Body of pancreas (tissue), 4 donors: ENCODE data around the gene PEX6. TPM values are rescaled to one million over a fixed set of nuclear protein-coding genes. Genes with fewer than 3 reads are reported as not detected.

ENCODE experiments used
- ATAC-seq: fragments of 150-250 bp; one replicate; pipeline ENCODE4 v1.9.1; 2016
- DNase-seq, 4 donors: peaks; one replicate each; pipeline ENCODE4 v3.0.0-alpha.2; 2019
- H3K27ac ChIP-seq, 4 donors: fragments of 200-600 bp; sonication (generic); 1 replicate in 3 of 4; 2 replicates in 1 of 4; pipeline versions ENCODE4 v1.5.1 to v1.6.1; 2016 to 2019; ENCODE audit warnings: mild to moderate bottlenecking in 1 of 4, mixed read lengths in 1 of 4, moderate library complexity in 1 of 4
- H3K27me3 ChIP-seq, 2 donors: fragments of 200-600 bp; sonication (generic); one replicate each; pipeline ENCODE4 v1.6.0; 2016; ENCODE audit warnings: mild to moderate bottlenecking in 1 of 2
- H3K36me3 ChIP-seq, 2 donors: fragments of 200-600 bp; sonication (generic); replicated peaks in 1 of 2; 2 replicates each; pipeline ENCODE4 v1.5.1; 2016; ENCODE audit warnings: low read depth in 2 of 2; ENCODE audit not compliant: insufficient read depth in 1 of 2
- H3K4me1 ChIP-seq: fragments of 200-600 bp; sonication (generic); one replicate; pipeline ENCODE4 v1.6.0; 2016
- H3K4me3 ChIP-seq, 2 donors: fragments of 200-600 bp; sonication (generic); 1 replicate in 1 of 2; 2 replicates in 1 of 2; pipeline ENCODE4 v1.5.1; 2016 to 2019
- H3K9me3 ChIP-seq, 3 donors: fragments of 200-600 bp; sonication (generic); 1 replicate in 2 of 3; 2 replicates in 1 of 3; pipeline ENCODE4 v1.5.1; 2016
- CTCF ChIP-seq, 7 experiments: fragments of 450-650 bp in 4 of 7; fragments of 200-600 bp in 3 of 7; sonication (generic) in 3 of 7; IDR thresholded peaks; one replicate each; pipeline ENCODE4 v1.5.1; 2016 to 2019; ENCODE audit warnings: antibody characterized with exemption in 7 of 7
- POLR2A ChIP-seq, 3 donors: fragments of 450-650 bp; IDR thresholded peaks; one replicate each; pipeline ENCODE4 v1.6.1; 2016; ENCODE audit warnings: antibody characterized with exemption in 3 of 3, mild to moderate bottlenecking in 2 of 3
- WGBS, 2 donors: methylation state at CpG; one replicate each; pipeline ENCODE4 v1.1.5; 2017; 5-methylcytosine and 5-hydroxymethylcytosine counted together
- intact Hi-C: fragments of 100-400 bp; cut with DNase I; formaldehyde crosslinking; loops from one replicate; pipeline ENCODE4 v1.15.1; 2023
- total RNA-seq, 2 donors: library from RNA; depleted of rRNA; stranded (reverse); fragments of >200 nt; gene quantifications; one replicate each; pipeline ENCODE4 v1.1.0, GENCODE V29; 2016

PEX6 gene
- total RNA-seq, 2 donors from 2014 or later: 18.1 to 26.2 TPM

DNA sequence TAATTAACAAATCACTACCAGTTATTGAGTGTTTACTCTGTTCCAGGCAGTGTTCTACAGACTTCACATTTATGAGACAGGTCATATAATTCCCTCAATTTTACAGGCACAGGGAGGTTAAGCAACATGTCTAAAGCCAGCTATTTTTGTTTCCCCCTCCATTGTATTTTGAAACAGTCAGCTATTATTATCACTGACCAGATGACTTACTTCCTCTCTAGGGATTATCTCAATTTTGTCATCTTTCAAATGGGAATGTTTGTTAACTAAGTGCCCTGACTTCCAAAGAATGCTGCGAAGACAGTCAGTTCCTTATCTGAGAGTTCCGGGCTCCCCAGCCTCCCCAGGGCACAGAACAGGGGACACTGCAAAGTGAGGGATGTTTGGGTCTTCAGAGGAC, 55.3 kb downstream of the PEX6 start:
- Histone ChIP-seq H3K36me3 (no peaks in the 10 kb centered on the region), H3K27ac (no peak overlapping the region), H3K27me3 (no peaks in the 10 kb centered on the region), H3K4me1 (peaks cover 9% of the 10 kb centered on the region), H3K4me3 (no peak overlapping the region), H3K9me3 (no peaks in the 10 kb centered on the region)
- DNase-seq (no peak), ATAC-seq (no peak)
- no peak for TF ChIP-seq CTCF (IDR thresholded peaks at IDR 0.05)
- WGBS, 2 donors: 79 to 87% methylated on average over 2 of the region's 2 CpGs
- intact Hi-C loops: no loop called here

DNA sequence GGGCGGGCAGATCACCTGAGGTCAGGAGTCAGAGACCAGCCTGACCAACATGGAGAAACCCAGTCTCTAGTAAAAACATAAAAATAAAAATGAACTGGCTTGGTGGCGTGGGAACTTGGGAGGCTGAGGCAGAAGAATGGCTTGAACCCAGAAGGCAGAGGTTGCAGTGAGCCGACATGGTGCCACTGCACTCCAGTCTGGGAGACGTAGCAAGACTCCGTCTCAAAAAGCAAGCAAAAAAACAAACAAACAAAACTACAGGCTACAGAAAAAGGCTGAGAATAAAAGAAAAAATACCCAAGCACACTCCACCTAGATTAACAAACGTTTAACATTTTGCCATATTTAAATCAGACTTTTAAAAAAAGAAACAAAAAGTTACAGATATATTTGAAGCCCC, 57.2 kb downstream of the PEX6 start:
- no peaks in the 10 kb centered on the region for H3K4me1 ChIP-seq
- TF ChIP-seq CTCF (IDR thresholded peaks at IDR 0.05) (no peak), POLR2A (IDR thresholded peaks at IDR 0.05) (no peak)
- intact Hi-C loops: no loop called here
- H3K36me3 ChIP-seq: no peaks in the 10 kb centered on the region
- ATAC-seq: no peak
- no peaks in the 10 kb centered on the region for H3K9me3 ChIP-seq
- H3K4me3 ChIP-seq: no peak overlapping the region
- WGBS, 2 donors: 59 to 78% methylated on average over 6 of the region's 6 CpGs
- no peak for DNase-seq
- no peaks in the 10 kb centered on the region for H3K27me3 ChIP-seq
- no peak overlapping the region for H3K27ac ChIP-seq

DNA sequence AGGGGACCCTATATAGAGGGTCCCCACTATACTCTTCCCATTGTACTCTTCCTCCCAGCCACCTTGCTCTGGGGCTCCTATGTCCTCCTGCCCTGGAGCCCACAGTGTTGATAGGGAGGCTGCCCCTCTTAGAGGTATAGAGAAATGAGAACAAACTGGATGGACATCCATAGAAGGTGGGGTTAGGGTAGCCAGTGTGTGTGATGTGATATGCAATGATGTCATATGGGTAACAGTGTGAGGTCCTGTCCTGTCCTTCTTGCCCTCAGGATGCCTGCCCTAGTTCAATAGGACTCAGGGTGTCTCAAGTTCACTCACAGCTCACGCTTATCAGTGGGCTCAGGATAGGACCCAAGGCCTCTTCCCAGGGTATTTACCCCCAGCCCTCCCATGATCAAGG, 62.7 kb downstream of the PEX6 start:
- DNase-seq (no peak), ATAC-seq (no peak)
- Histone ChIP-seq H3K9me3 (no peaks in the 10 kb centered on the region), H3K27me3 (no peaks in the 10 kb centered on the region), H3K4me3 (no peak overlapping the region), H3K36me3 (no peaks in the 10 kb centered on the region), H3K4me1 (peaks cover 8% of the 10 kb centered on the region), H3K27ac (no peak overlapping the region)
- intact Hi-C loops: no loop called here
- 83 to 89% methylated on average over 1 of the region's 1 CpG for WGBS, 2 donors
- TF ChIP-seq POLR2A (IDR thresholded peaks at IDR 0.05) (no peak), CTCF (IDR thresholded peaks at IDR 0.05) (no peak)

- no peak for TF ChIP-seq CTCF (IDR thresholded peaks at IDR 0.05)
- no peak for TF ChIP-seq POLR2A (IDR thresholded peaks at IDR 0.05)
- intact Hi-C loops: no loop called here
- WGBS, 2 donors: 76 to 87% methylated on average over 7 to 9 of the region's 10 CpGs
- no peak within 1 kb of the TSS for H3K27ac ChIP-seq
- no peak within 1 kb of the TSS for H3K4me3 ChIP-seq
- peaks cover 9% of the 10 kb centered on the region for H3K4me1 ChIP-seq
- H3K27me3 ChIP-seq: no peaks in the 10 kb centered on the region
- H3K9me3 ChIP-seq: no peaks in the 10 kb centered on the region
- DNase-seq (no peak), ATAC-seq (no peak)
- no peaks in the 10 kb centered on the region for H3K36me3 ChIP-seq
Measured at GRCh38 chr6:42915732-42916131, 63.2 kb downstream of the PEX6 start, which contains the start of gene PTCRA. Gene PTCRA, plus strand, starts transcription at chr6:42916053. Its CDS starts 17 bp downstream, at chr6:42916070.

GRCh38 chr6:42914546-42914945, 64.4 kb downstream of the PEX6 start:
- TF ChIP-seq CTCF (IDR thresholded peaks at IDR 0.05) (no peak), POLR2A (IDR thresholded peaks at IDR 0.05) (no peak)
- Histone ChIP-seq H3K27me3 (no peaks in the 10 kb centered on the region), H3K9me3 (no peaks in the 10 kb centered on the region), H3K36me3 (no peaks in the 10 kb centered on the region), H3K4me3 (no peak overlapping the region), H3K4me1 (peaks cover 9% of the 10 kb centered on the region), H3K27ac (no peak overlapping the region)
- ATAC-seq: no peak
- no peak for DNase-seq
- intact Hi-C loops: no loop called here
- 81 to 83% methylated on average over 4 of the region's 4 CpGs for WGBS, 2 donors
